Measurements from ENCODE around the gene ZNF273.

ZNF273 gene

DNA sequence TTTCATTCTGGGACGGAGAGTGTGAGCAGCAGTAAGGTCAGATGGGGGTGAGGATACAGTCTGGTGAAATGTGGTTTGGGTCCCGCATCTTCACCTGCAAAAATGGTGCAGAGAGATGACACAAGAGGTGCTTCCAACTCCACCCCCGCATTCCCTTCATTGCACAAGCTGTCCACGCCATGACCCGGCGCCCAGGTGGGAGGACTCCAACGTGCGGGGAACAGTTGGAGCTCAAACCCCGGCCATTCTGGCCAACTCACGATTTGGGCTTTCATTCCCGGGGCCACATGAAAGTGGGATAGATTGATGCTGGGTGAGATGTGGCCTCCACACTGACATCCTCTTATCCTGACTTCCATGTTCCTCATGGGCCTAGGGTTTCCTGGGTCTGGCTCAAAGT is 34.6 kb upstream of the ZNF273 start:
- no peak for TF ChIP-seq CTCF (IDR thresholded peaks at IDR 0.05; ENCODE audit: insufficient read depth, low read depth, low read length, missing control alignments)
- no peak for DNase-seq (ENCODE audit: low read depth)
- H3K4me3 ChIP-seq (ENCODE audit: low read length): no peak overlapping the region

DNA sequence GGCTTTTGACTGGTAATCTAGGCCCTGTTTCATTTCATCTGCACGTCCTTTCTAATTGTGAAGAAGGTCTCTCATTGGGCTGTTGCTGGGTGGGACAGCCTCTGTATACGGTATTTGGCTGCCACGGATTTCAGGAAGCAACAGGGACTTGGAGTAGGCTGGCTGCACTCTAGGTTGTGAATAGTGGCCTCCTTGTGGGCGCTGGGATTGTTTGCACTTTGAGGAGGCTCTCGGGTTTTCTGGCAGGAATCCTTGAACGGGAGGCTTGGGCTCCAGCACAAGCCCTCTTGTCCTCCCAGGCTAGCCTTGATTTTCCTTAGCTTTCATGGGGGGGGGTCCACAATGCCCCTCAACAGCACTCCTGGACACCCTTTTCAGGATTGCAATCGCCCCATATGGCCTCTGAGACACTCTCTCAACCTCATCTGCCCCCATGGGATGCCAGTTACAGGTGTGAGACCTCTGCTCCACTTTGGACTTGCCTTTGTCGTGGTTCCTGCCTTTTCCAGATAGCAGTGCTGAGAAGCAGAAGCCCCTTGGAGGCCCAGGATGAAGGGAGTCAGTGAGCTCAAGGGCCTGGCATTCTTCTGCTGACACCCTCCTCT is 33.9 kb upstream of the ZNF273 start:
- no peak overlapping the region for H3K4me3 ChIP-seq (ENCODE audit: low read length)
- no peak for TF ChIP-seq CTCF (IDR thresholded peaks at IDR 0.05; ENCODE audit: insufficient read depth, low read depth, low read length, missing control alignments)
- no peak for DNase-seq (ENCODE audit: low read depth)

DNA sequence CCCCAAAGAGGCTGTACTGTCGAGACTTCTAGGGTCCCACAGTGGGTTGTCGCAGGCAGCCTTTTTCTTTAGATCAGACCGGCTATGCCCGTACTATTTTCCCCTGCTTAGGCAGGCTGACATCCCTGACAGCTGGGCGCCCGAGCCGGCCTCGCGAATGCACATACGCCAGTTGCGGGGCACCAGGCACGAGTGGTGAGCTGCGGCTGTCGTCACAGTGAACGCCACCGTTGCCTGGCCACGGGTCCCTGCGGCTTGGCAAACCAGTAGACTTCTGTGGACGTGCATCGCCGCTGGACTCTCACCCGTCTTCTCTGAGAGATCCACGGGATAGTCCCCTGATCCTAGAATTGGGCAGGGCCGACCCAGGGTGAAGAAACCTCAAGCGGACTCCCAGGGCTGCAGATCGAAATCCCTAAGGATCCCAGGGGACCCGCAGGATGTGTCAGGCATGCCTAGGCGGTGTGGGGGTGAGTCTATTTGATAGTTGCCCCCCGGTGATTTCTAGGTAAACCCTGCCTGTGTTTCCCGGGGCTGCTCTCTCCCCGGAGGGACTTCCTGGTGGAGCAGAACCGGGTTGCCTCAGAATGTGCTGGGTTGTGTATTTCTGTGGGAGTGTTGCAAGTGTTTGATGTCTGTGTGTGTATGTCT is 33.0 kb upstream of the ZNF273 start:
- H3K4me3 ChIP-seq (ENCODE audit: low read length): no peak overlapping the region
- no peak for DNase-seq (ENCODE audit: low read depth)
- TF ChIP-seq CTCF (IDR thresholded peaks at IDR 0.05; ENCODE audit: insufficient read depth, low read depth, low read length, missing control alignments): no peak

DNA sequence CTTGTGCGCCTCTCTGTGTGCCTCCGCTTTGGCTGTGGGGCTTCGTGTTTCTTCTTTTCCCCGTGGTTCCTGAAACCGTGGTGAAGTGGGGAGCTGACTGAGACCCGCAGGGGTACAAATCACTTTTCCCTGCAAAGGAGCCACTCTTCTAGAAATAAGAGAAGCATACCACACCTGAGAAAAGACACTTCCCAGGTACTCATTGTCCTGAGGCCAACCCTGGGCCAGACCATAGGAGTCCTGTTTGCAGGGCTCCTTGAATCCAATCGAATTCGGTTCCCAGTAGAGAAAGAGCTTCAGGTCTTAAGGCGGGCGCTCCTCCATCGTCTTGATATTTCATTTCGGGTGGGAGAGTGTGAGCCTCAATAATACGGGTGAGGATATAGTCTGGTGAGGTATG is 32.4 kb upstream of the ZNF273 start:
- no peak overlapping the region for H3K4me3 ChIP-seq (ENCODE audit: low read length)
- TF ChIP-seq CTCF (IDR thresholded peaks at IDR 0.05; ENCODE audit: insufficient read depth, low read depth, low read length, missing control alignments): no peak
- no peak for DNase-seq (ENCODE audit: low read depth)

DNA sequence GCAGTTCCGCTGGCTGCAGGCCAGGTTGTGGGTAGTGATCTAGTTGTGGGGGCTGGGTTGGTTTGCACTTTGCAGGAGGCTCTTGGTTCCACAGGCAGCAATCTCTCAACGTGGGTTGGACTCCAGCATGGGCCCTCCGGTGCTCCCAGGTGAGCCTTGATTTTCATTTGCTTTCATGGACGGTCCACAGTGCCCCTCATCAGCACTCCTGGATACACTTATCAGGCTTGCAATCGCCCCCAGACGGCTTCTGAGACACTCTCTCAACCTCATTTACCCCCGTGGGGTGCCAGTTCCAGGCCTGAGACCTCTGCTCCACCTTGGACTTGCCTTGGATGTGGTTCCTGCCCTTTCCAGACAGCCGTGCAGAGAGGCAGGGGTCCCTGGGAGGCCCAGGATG is 31.3 kb upstream of the ZNF273 start:
- no peak for DNase-seq (ENCODE audit: low read depth)
- no peak for TF ChIP-seq CTCF (IDR thresholded peaks at IDR 0.05; ENCODE audit: insufficient read depth, low read depth, low read length, missing control alignments)
- no peak overlapping the region for H3K4me3 ChIP-seq (ENCODE audit: low read length)

- no peak overlapping the region for H3K4me3 ChIP-seq (ENCODE audit: low read length)
- DNase-seq (ENCODE audit: low read depth): no peak
- TF ChIP-seq CTCF (IDR thresholded peaks at IDR 0.05; ENCODE audit: insufficient read depth, low read depth, low read length, missing control alignments): no peak
Observed at GRCh38 chr7:64872351-64873154, 30.5 kb upstream of the ZNF273 start.
